Colonic mucosa (tissue), 4 donors: ENCODE measurements around the gene PSAT1. TPM values are rescaled to one million over a fixed set of nuclear protein-coding genes. Genes with fewer than 3 reads are reported as not detected.

Experiments used
- DNase-seq: peaks from one replicate; pipeline ENCODE4 v3.0.0-alpha.2; 2020
- H3K27ac ChIP-seq: fragments of 200-600 bp; one replicate; pipeline ENCODE4 v1.8.0; 2021
- H3K27me3 ChIP-seq: fragments of 200-600 bp; one replicate; pipeline ENCODE4 v1.8.0; 2021
- H3K36me3 ChIP-seq: fragments of 200-600 bp; one replicate; pipeline ENCODE4 v1.8.0; 2021
- H3K4me1 ChIP-seq: fragments of 200-600 bp; one replicate; pipeline ENCODE4 v1.8.0; 2021; ENCODE audit warnings: mild to moderate bottlenecking
- H3K4me3 ChIP-seq: fragments of 200-600 bp; one replicate; pipeline ENCODE4 v1.8.0; 2021
- H3K9ac ChIP-seq, 2 donors: one replicate each; pipeline ENCODE4 v1.7.0; 2013; ENCODE audit warnings: control low read depth in 2 of 2, low read depth in 2 of 2, low read length in 2 of 2
- H3K9me3 ChIP-seq: fragments of 200-600 bp; one replicate; pipeline ENCODE4 v1.8.0; 2021
- CTCF ChIP-seq: fragments of 200-600 bp; IDR thresholded peaks from one replicate; pipeline ENCODE4 v1.8.0; 2022; ENCODE audit warnings: antibody characterized with exemption, mild to moderate bottlenecking
- intact Hi-C: fragments of 100-400 bp; cut with DNase I; formaldehyde crosslinking; loops from one replicate; pipeline ENCODE4 v1.14.1; 2022
- total RNA-seq, 2 donors: library from RNA; stranded (reverse); fragmentation: NEBNext Ultra II Directional in 1 of 2; extraction: Animal tissue kit (Norgen Biotek cat#: 25700) in 1 of 2; gene quantifications; one replicate each; pipeline ENCODE4 v1.2.1, GENCODE V29; 2021
- donor health status: healthy.
- donor health status: DM: no; HTN: no; CAD: no.
- donor health status: DM: no; HTN: no; CAD: no.

Gene PSAT1
- total RNA-seq, 2 donors from 2014 or later = 7.5 to 28.5 TPM

- Histone ChIP-seq H3K4me3 (peak overlapping the region; percentile 68), H3K4me1 (peaks cover 19% of the 10 kb centered on the region), H3K9me3 (no peaks in the 10 kb centered on the region), H3K9ac (peak overlapping the region in 1 of 2 donors; percentile 1), H3K27ac (no peak overlapping the region), H3K36me3 (no peaks in the 10 kb centered on the region), H3K27me3 (no peaks in the 10 kb centered on the region)
- intact Hi-C loops = no loop called here
- TF ChIP-seq CTCF = no peak
- DNase-seq = no peak
Measured at GRCh38 chr9:78297672-78297961, 692 bp downstream of the PSAT1 start.

GRCh38 chr9:78298046-78298765 lies 1.3 kb downstream of the PSAT1 start:
- DNase-seq = no peak
- Histone ChIP-seq H3K9ac (peak overlapping the region in 1 of 2 donors; percentile 35), H3K27me3 (no peaks in the 10 kb centered on the region), H3K4me3 (peak overlapping the region; percentile 68), H3K4me1 (peaks cover 19% of the 10 kb centered on the region), H3K9me3 (no peaks in the 10 kb centered on the region), H3K36me3 (no peaks in the 10 kb centered on the region), H3K27ac (no peak overlapping the region)
- intact Hi-C loops = no loop called here
- TF ChIP-seq CTCF = no peak

GRCh38 chr9:78300209-78300608 lies 3.3 kb downstream of the PSAT1 start:
- no peak for DNase-seq
- H3K36me3 ChIP-seq = no peaks in the 10 kb centered on the region
- H3K27me3 ChIP-seq = no peaks in the 10 kb centered on the region
- H3K27ac ChIP-seq = no peak overlapping the region
- no peak overlapping the region for H3K9ac ChIP-seq
- intact Hi-C loops = no loop called here
- TF ChIP-seq CTCF = no peak
- H3K4me3 ChIP-seq = no peak overlapping the region
- no peaks in the 10 kb centered on the region for H3K9me3 ChIP-seq
- peaks cover 19% of the 10 kb centered on the region for H3K4me1 ChIP-seq

- no peak for TF ChIP-seq CTCF
- H3K4me1 ChIP-seq = peaks cover 13% of the 10 kb centered on the region
- H3K9ac ChIP-seq = no peak overlapping the region
- no peaks in the 10 kb centered on the region for H3K27me3 ChIP-seq
- no peaks in the 10 kb centered on the region for H3K9me3 ChIP-seq
- no peak for DNase-seq
- no peak overlapping the region for H3K27ac ChIP-seq
- intact Hi-C loops = no loop called here
- no peaks in the 10 kb centered on the region for H3K36me3 ChIP-seq
- H3K4me3 ChIP-seq = no peak overlapping the region
Measured at GRCh38 chr9:78301466-78301865, 4.5 kb downstream of the PSAT1 start.

- intact Hi-C loops = no loop called here
- no peaks in the 10 kb centered on the region for H3K27me3 ChIP-seq
- no peak overlapping the region for H3K27ac ChIP-seq
- H3K36me3 ChIP-seq = no peaks in the 10 kb centered on the region
- no peak for DNase-seq
- no peak for TF ChIP-seq CTCF
- H3K9me3 ChIP-seq = no peaks in the 10 kb centered on the region
- no peak overlapping the region for H3K9ac ChIP-seq
- no peaks in the 10 kb centered on the region for H3K4me1 ChIP-seq
- H3K4me3 ChIP-seq = no peak overlapping the region
Measured at GRCh38 chr9:78303377-78304062, 6.6 kb downstream of the PSAT1 start.
